IMR-90 (cell line): Measurements from ENCODE around the gene CDK18.

ENCODE experiments used
- CTCF ChIP-seq: conservative IDR thresholded peaks from 2 replicates; pipeline ENCODE4 v1.5.1; 2012; ENCODE audit warnings: mild to moderate bottlenecking, low read depth, low read length, improper control_type of control experiment
- RAD21 ChIP-seq: IDR thresholded peaks from 2 replicates; pipeline ENCODE4 v1.6.1; 2012; ENCODE audit warnings: low read length, improper control_type of control experiment

GRCh38 chr1:205523261-205523890 lies 18.9 kb downstream of the CDK18 start:
- TF ChIP-seq CTCF (no peak), RAD21 (no peak)
